ENCODE measurements around the gene SERPINF2.
"Not testable (repeated sequence)": the region's sequence is repeated elsewhere in the genome, so short reads cannot be mapped to it uniquely, and the experiment has no call there.

SERPINF2 gene

GRCh38 chr17:1758807-1759206 lies 16.1 kb downstream of the SERPINF2 start:
- FAIRE-seq (no peak), DNase-seq (ENCODE audit: insufficient read length, low spot score) (no peak)
- no peak for TF ChIP-seq POLR2A (IDR thresholded peaks at IDR 0.05; ENCODE audit: low read depth, low read length)
- TF ChIP-seq SPI1 (IDR thresholded peaks at IDR 0.05; ENCODE audit: low read depth, low read length): no peak
- no peak for TF ChIP-seq POLR2AphosphoS5 (IDR thresholded peaks at IDR 0.05; ENCODE audit: low read depth, low read length)
- no peak for TF ChIP-seq POU2F2 (IDR thresholded peaks at IDR 0.05; ENCODE audit: low read depth, low read length)
- TF ChIP-seq PAX5 (IDR thresholded peaks at IDR 0.05; ENCODE audit: insufficient read depth, low read length, severe bottlenecking): no peak

- TF ChIP-seq PAX5 (IDR thresholded peaks at IDR 0.05; ENCODE audit: insufficient read depth, low read length, severe bottlenecking) (no peak), SPI1 (IDR thresholded peaks at IDR 0.05; ENCODE audit: low read depth, low read length) (no peak), POU2F2 (IDR thresholded peaks at IDR 0.05; ENCODE audit: low read depth, low read length) (no peak), POLR2AphosphoS5 (IDR thresholded peaks at IDR 0.05; ENCODE audit: low read depth, low read length) (no peak), TAF1 (IDR thresholded peaks at IDR 0.05; ENCODE audit: low read depth, low read length) (no peak), POLR2A (IDR thresholded peaks at IDR 0.05; ENCODE audit: low read depth, low read length) (no peak)
- FAIRE-seq: no peak
- DNase-seq (ENCODE audit: insufficient read length, low spot score): no peak
Measured at GRCh38 chr17:1759529-1759928, 16.9 kb downstream of the SERPINF2 start.

- FAIRE-seq (peak; percentile 13), DNase-seq (ENCODE audit: insufficient read length, low spot score) (no peak)
- TF ChIP-seq POLR2A (IDR thresholded peaks at IDR 0.05; ENCODE audit: low read depth, low read length) (no peak), SPI1 (IDR thresholded peaks at IDR 0.05; ENCODE audit: low read depth, low read length) (no peak)
Measured at GRCh38 chr17:1762233-1762900, 19.7 kb downstream of the SERPINF2 start.

GRCh38 chr17:1762901-1763898 lies 20.5 kb downstream of the SERPINF2 start:
- TF ChIP-seq POU2F2 (IDR thresholded peaks at IDR 0.05; ENCODE audit: low read depth, low read length): no peak
- peak; percentile 83 for TF ChIP-seq SPI1 (IDR thresholded peaks at IDR 0.05; ENCODE audit: low read depth, low read length)
- no peak for DNase-seq (ENCODE audit: insufficient read length, low spot score)
- peak; percentile 80 for FAIRE-seq

- TF ChIP-seq SPI1 (IDR thresholded peaks at IDR 0.05; ENCODE audit: low read depth, low read length) (no peak), POLR2A (IDR thresholded peaks at IDR 0.05; ENCODE audit: low read depth, low read length) (no peak), PAX5 (IDR thresholded peaks at IDR 0.05; ENCODE audit: insufficient read depth, low read length, severe bottlenecking) (no peak), POLR2AphosphoS5 (IDR thresholded peaks at IDR 0.05; ENCODE audit: low read depth, low read length) (no peak), POU2F2 (IDR thresholded peaks at IDR 0.05; ENCODE audit: low read depth, low read length) (no peak), TAF1 (IDR thresholded peaks at IDR 0.05; ENCODE audit: low read depth, low read length) (no peak)
- FAIRE-seq (peak; percentile 81), DNase-seq (ENCODE audit: insufficient read length, low spot score) (no peak)
Measured at GRCh38 chr17:1764284-1764683, 21.6 kb downstream of the SERPINF2 start.

- DNase-seq (ENCODE audit: insufficient read length, low spot score); FAIRE-seq: not testable (repeated sequence)
Measured at GRCh38 chr17:1764705-1765104, 22.0 kb downstream of the SERPINF2 start.

GRCh38 chr17:1765576-1765975 lies 22.9 kb downstream of the SERPINF2 start:
- FAIRE-seq: no peak

GRCh38 chr17:1766382-1767135 lies 23.9 kb downstream of the SERPINF2 start:
- DNase-seq (ENCODE audit: insufficient read length, low spot score): no peak
- TF ChIP-seq POLR2A (IDR thresholded peaks at IDR 0.05; ENCODE audit: low read depth, low read length): no peak
- no peak for TF ChIP-seq TAF1 (IDR thresholded peaks at IDR 0.05; ENCODE audit: low read depth, low read length)
- TF ChIP-seq POU2F2 (IDR thresholded peaks at IDR 0.05; ENCODE audit: low read depth, low read length): no peak
- no peak for TF ChIP-seq POLR2AphosphoS5 (IDR thresholded peaks at IDR 0.05; ENCODE audit: low read depth, low read length)
- no peak for TF ChIP-seq PAX5 (IDR thresholded peaks at IDR 0.05; ENCODE audit: insufficient read depth, low read length, severe bottlenecking)
- no peak for TF ChIP-seq SPI1 (IDR thresholded peaks at IDR 0.05; ENCODE audit: low read depth, low read length)
- no peak for FAIRE-seq

More at GRCh38 chr17:1765576-1765975, 22.9 kb downstream of the SERPINF2 start:
- TF ChIP-seq TAF1 (IDR thresholded peaks at IDR 0.05; ENCODE audit: low read depth, low read length) (no peak), SPI1 (IDR thresholded peaks at IDR 0.05; ENCODE audit: low read depth, low read length) (no peak), PAX5 (IDR thresholded peaks at IDR 0.05; ENCODE audit: insufficient read depth, low read length, severe bottlenecking) (no peak), POLR2AphosphoS5 (IDR thresholded peaks at IDR 0.05; ENCODE audit: low read depth, low read length) (no peak), POU2F2 (IDR thresholded peaks at IDR 0.05; ENCODE audit: low read depth, low read length) (no peak), POLR2A (IDR thresholded peaks at IDR 0.05; ENCODE audit: low read depth, low read length) (no peak)
- DNase-seq (ENCODE audit: insufficient read length, low spot score): no peak

GRCh38 chr17:1767358-1767757 lies 24.7 kb downstream of the SERPINF2 start:
- TF ChIP-seq TAF1 (IDR thresholded peaks at IDR 0.05; ENCODE audit: low read depth, low read length): no peak
- TF ChIP-seq POLR2AphosphoS5 (IDR thresholded peaks at IDR 0.05; ENCODE audit: low read depth, low read length): no peak
- no peak for TF ChIP-seq POU2F2 (IDR thresholded peaks at IDR 0.05; ENCODE audit: low read depth, low read length)
- DNase-seq (ENCODE audit: insufficient read length, low spot score) (no peak), FAIRE-seq (no peak)

Measured in GM12891 (cell line).